ENCODE results near the gene AP1S2. TPM values are rescaled to one million over a fixed set of nuclear protein-coding genes. Genes with fewer than 3 reads are reported as not detected.
A peak's percentile ranks its signal among the peaks of the same experiment; 100 is the strongest.

Gene AP1S2
- total and polyA plus RNA-seq, 2 experiments from 2014 or later, result 22.6 to 27.9 TPM

- Histone ChIP-seq H2AFZ (no peak overlapping the region), H3K27ac (no peak overlapping the region), H3K4me3 (no peak overlapping the region), H3F3A (ENCODE audit: insufficient read depth) (no peaks in the 10 kb centered on the region), H3K9me3 (ENCODE audit: low read depth) (no peaks in the 10 kb centered on the region), H3K9ac (no peak overlapping the region), H3K4me2 (ENCODE audit: unreplicated experiment) (no peak overlapping the region), H3K79me2 (ENCODE audit: insufficient read depth) (no peaks in the 10 kb centered on the region), H3K27me3 (replicated peaks; ENCODE audit: insufficient read depth) (no peaks in the 10 kb centered on the region), H3K4me1 (ENCODE audit: insufficient read depth) (no peaks in the 10 kb centered on the region), H3K36me3 (ENCODE audit: low read depth) (no peaks in the 10 kb centered on the region), H3K9me2 (ENCODE audit: insufficient read depth) (no peaks in the 10 kb centered on the region), H4K20me1 (ENCODE audit: insufficient read depth) (no peaks in the 10 kb centered on the region)
- in situ Hi-C loops (cut with MboI), result no loop called here
- DNase-seq, result no peak
- 88 to 90% methylated on average over 12 to 14 of the region's 14 CpGs for WGBS, 2 experiments (ENCODE audit: low coverage in 1 of 2, low lambda C conversion rate in 2 of 2, missing lambda C conversion rate in 2 of 2)
- no peak for TF ChIP-seq EZH2 (IDR thresholded peaks at IDR 0.05; ENCODE audit: insufficient read depth, poor library complexity, severe bottlenecking)
- TF ChIP-seq EZH2phosphoT487 (IDR thresholded peaks at IDR 0.05; ENCODE audit: insufficient read depth, low read depth), result no peak
These were observed 34.2 kb downstream of the AP1S2 start for GRCh38 chrX:15820106-15821073.

GRCh38 chrX:15816886-15817285 lies 37.7 kb downstream of the AP1S2 start:
- WGBS, 2 experiments (ENCODE audit: low coverage in 1 of 2, low lambda C conversion rate in 2 of 2, missing lambda C conversion rate in 2 of 2), result 66 to 81% methylated on average over 3 to 4 of the region's 4 CpGs
- H3K4me1 ChIP-seq (ENCODE audit: insufficient read depth), result no peaks in the 10 kb centered on the region
- H3K9me3 ChIP-seq (ENCODE audit: low read depth), result no peaks in the 10 kb centered on the region
- H3K4me3 ChIP-seq, result no peak overlapping the region
- no peaks in the 10 kb centered on the region for H3K27me3 ChIP-seq (replicated peaks; ENCODE audit: insufficient read depth)
- H3F3A ChIP-seq (ENCODE audit: insufficient read depth), result no peaks in the 10 kb centered on the region
- H3K36me3 ChIP-seq (ENCODE audit: low read depth), result peaks cover 3% of the 10 kb centered on the region; the same call in 1 of the 2 replicates
- no peak for TF ChIP-seq EZH2 (IDR thresholded peaks at IDR 0.05; ENCODE audit: insufficient read depth, poor library complexity, severe bottlenecking)
- TF ChIP-seq EZH2phosphoT487 (IDR thresholded peaks at IDR 0.05; ENCODE audit: insufficient read depth, low read depth), result no peak
- no peaks in the 10 kb centered on the region for H3K79me2 ChIP-seq (ENCODE audit: insufficient read depth)
- in situ Hi-C loops (cut with MboI), result no loop called here
- DNase-seq, result no peak
- no peak overlapping the region for H3K4me2 ChIP-seq (ENCODE audit: unreplicated experiment)
- no peaks in the 10 kb centered on the region for H3K9me2 ChIP-seq (ENCODE audit: insufficient read depth)
- no peak overlapping the region for H3K27ac ChIP-seq
- H2AFZ ChIP-seq, result no peak overlapping the region
- no peak overlapping the region for H3K9ac ChIP-seq
- H4K20me1 ChIP-seq (ENCODE audit: insufficient read depth), result no peaks in the 10 kb centered on the region

- H3K9ac ChIP-seq, result no peak overlapping the region
- no peaks in the 10 kb centered on the region for H3K9me2 ChIP-seq (ENCODE audit: insufficient read depth)
- TF ChIP-seq EZH2phosphoT487 (IDR thresholded peaks at IDR 0.05; ENCODE audit: insufficient read depth, low read depth) (no peak), EZH2 (IDR thresholded peaks at IDR 0.05; ENCODE audit: insufficient read depth, poor library complexity, severe bottlenecking) (no peak)
- peak; percentile 5 for DNase-seq
- H3K27me3 ChIP-seq (replicated peaks; ENCODE audit: insufficient read depth), result no peaks in the 10 kb centered on the region
- H3K9me3 ChIP-seq (ENCODE audit: low read depth), result no peaks in the 10 kb centered on the region
- WGBS, 2 experiments (ENCODE audit: low coverage in 1 of 2, low lambda C conversion rate in 2 of 2, missing lambda C conversion rate in 2 of 2), result 0 to 22% methylated on average over 1 of the region's 1 CpG
- no peaks in the 10 kb centered on the region for H3K79me2 ChIP-seq (ENCODE audit: insufficient read depth)
- H3K4me1 ChIP-seq (ENCODE audit: insufficient read depth), result no peaks in the 10 kb centered on the region
- no peak overlapping the region for H2AFZ ChIP-seq
- H3K4me3 ChIP-seq, result no peak overlapping the region
- peaks cover 3% of the 10 kb centered on the region; the same call in 1 of the 2 replicates for H3K36me3 ChIP-seq (ENCODE audit: low read depth)
- no peak overlapping the region for H3K27ac ChIP-seq
- in situ Hi-C loops (cut with MboI), result no loop called here
- H4K20me1 ChIP-seq (ENCODE audit: insufficient read depth), result no peaks in the 10 kb centered on the region
- H3F3A ChIP-seq (ENCODE audit: insufficient read depth), result no peaks in the 10 kb centered on the region
- no peak overlapping the region for H3K4me2 ChIP-seq (ENCODE audit: unreplicated experiment)
These were observed 38.2 kb downstream of the AP1S2 start for GRCh38 chrX:15816438-15816809.

- Histone ChIP-seq H3K9me2 (ENCODE audit: insufficient read depth) (no peaks in the 10 kb centered on the region), H3K27me3 (replicated peaks; ENCODE audit: insufficient read depth) (no peaks in the 10 kb centered on the region), H3K27ac (no peak overlapping the region), H3K4me3 (no peak overlapping the region), H3F3A (ENCODE audit: insufficient read depth) (no peaks in the 10 kb centered on the region), H3K4me1 (ENCODE audit: insufficient read depth) (no peaks in the 10 kb centered on the region), H3K4me2 (ENCODE audit: unreplicated experiment) (no peak overlapping the region), H3K79me2 (ENCODE audit: insufficient read depth) (no peaks in the 10 kb centered on the region), H3K9me3 (ENCODE audit: low read depth) (no peaks in the 10 kb centered on the region), H2AFZ (no peak overlapping the region), H4K20me1 (ENCODE audit: insufficient read depth) (no peaks in the 10 kb centered on the region), H3K9ac (no peak overlapping the region), H3K36me3 (ENCODE audit: low read depth) (peaks cover 3% of the 10 kb centered on the region; the same call in 1 of the 2 replicates)
- WGBS, 2 experiments (ENCODE audit: low coverage in 1 of 2, low lambda C conversion rate in 2 of 2, missing lambda C conversion rate in 2 of 2), result 73 to 74% methylated on average over 8 to 10 of the region's 10 CpGs
- in situ Hi-C loops (cut with MboI), result no loop called here
- TF ChIP-seq EZH2phosphoT487 (IDR thresholded peaks at IDR 0.05; ENCODE audit: insufficient read depth, low read depth) (no peak), EZH2 (IDR thresholded peaks at IDR 0.05; ENCODE audit: insufficient read depth, poor library complexity, severe bottlenecking) (no peak)
- DNase-seq, result peak; percentile 31
These were observed 38.7 kb downstream of the AP1S2 start for GRCh38 chrX:15815779-15816437.
